NCI-H1930 (cell line): ENCODE data around the gene SOAT2.
"Not testable (repeated sequence)": the region's sequence is repeated elsewhere in the genome, so short reads cannot be mapped to it uniquely, and the experiment has no call there.

ENCODE experiments used
- DNase-seq, 2 experiments: peaks; one replicate each; lab custom pipeline; 2025; lab: John Stamatoyannopoulos, UW

Gene SOAT2

GRCh38 chr12:53101931-53102781 is 1.1 kb upstream of the SOAT2 start:
- no peak for DNase-seq

GRCh38 chr12:53103860-53104305 is 597 bp downstream of the SOAT2 start:
- no peak for DNase-seq

- no peak for DNase-seq
These were observed 2.0 kb downstream of the SOAT2 start for GRCh38 chr12:53105256-53105655.

GRCh38 chr12:53105712-53106439 is 2.6 kb downstream of the SOAT2 start:
- DNase-seq = no peak

GRCh38 chr12:53107122-53107521 is 3.8 kb downstream of the SOAT2 start:
- DNase-seq = no peak

- DNase-seq = not testable (repeated sequence)
These were observed 9.1 kb downstream of the SOAT2 start for GRCh38 chr12:53112431-53112830.

- DNase-seq = no peak
These were observed 9.9 kb downstream of the SOAT2 start for GRCh38 chr12:53113136-53113705.

- no peak for DNase-seq
These were observed 10.7 kb downstream of the SOAT2 start for GRCh38 chr12:53113951-53114350.

- DNase-seq = no peak
These were observed 12.0 kb downstream of the SOAT2 start for GRCh38 chr12:53115112-53115890.

GRCh38 chr12:53115891-53116648 is 12.8 kb downstream of the SOAT2 start:
- no peak for DNase-seq

GRCh38 chr12:53118751-53119300 is 15.5 kb downstream of the SOAT2 start:
- no peak for DNase-seq

- no peak for DNase-seq
These were observed 17.6 kb downstream of the SOAT2 start for GRCh38 chr12:53120685-53121525.

GRCh38 chr12:53122961-53123468 is 19.7 kb downstream of the SOAT2 start:
- no peak for DNase-seq

- DNase-seq = no peak
These were observed 20.5 kb downstream of the SOAT2 start for GRCh38 chr12:53123578-53124351.

GRCh38 chr12:53124352-53124723 is 21.1 kb downstream of the SOAT2 start:
- no peak for DNase-seq

GRCh38 chr12:53127169-53127568 is 23.9 kb downstream of the SOAT2 start:
- DNase-seq = no peak

- no peak for DNase-seq
These were observed 25.7 kb downstream of the SOAT2 start for GRCh38 chr12:53128780-53129569.

- no peak for DNase-seq
These were observed 28.6 kb downstream of the SOAT2 start for GRCh38 chr12:53131844-53132243.
